ENCODE data around the gene EXOC8. TPM values are rescaled to one million over a fixed set of nuclear protein-coding genes. Genes with fewer than 3 reads are reported as not detected.
"Not testable (repeated sequence)": the region's sequence is repeated elsewhere in the genome, so short reads cannot be mapped to it uniquely, and the experiment has no call there.

Gene EXOC8
- total and polyA plus RNA-seq, 3 experiments from 2014 or later, result 3.0 to 16.9 (median 16.8) TPM

- H3K9me3 ChIP-seq (ENCODE audit: low read length); DNase-seq; H3K9me3 Mint-ChIP-seq; H3K27ac ChIP-seq (ENCODE audit: low read depth, low read length); H3K4me3 ChIP-seq (ENCODE audit: low read length); H3K4me3 Mint-ChIP-seq; POLR2A ChIA-PET; H3K27me3 ChIP-seq (ENCODE audit: insufficient read depth, low read length, poor library complexity, severe bottlenecking); H3K27me3 Mint-ChIP-seq; H3K4me1 ChIP-seq (ENCODE audit: insufficient read depth, low read length); H3K27ac Mint-ChIP-seq: not testable (repeated sequence)
- H3K36me3 ChIP-seq (ENCODE audit: insufficient read depth, low read length), result peaks cover 54% of the 10 kb centered on the region
- CTCF ChIA-PET, result interaction anchor here (0.7 to 1.4 kb wide), 3 partner anchors 9 to 32 kb away, joined by 3 to 5 read pairs (median 3); partner anchors contain the start of genes EXOC8 and SPRTN
- H3K4me1 Mint-ChIP-seq, result peaks cover 5 to 20% (median 9%) of the 10 kb centered on the region in 3 donors
- H3K36me3 Mint-ChIP-seq, result peaks cover 8 to 74% (median 21%) of the 10 kb centered on the region in 3 donors
These were observed 11.2 kb upstream of the EXOC8 start for GRCh38 chr1:231348856-231349255.

DNA sequence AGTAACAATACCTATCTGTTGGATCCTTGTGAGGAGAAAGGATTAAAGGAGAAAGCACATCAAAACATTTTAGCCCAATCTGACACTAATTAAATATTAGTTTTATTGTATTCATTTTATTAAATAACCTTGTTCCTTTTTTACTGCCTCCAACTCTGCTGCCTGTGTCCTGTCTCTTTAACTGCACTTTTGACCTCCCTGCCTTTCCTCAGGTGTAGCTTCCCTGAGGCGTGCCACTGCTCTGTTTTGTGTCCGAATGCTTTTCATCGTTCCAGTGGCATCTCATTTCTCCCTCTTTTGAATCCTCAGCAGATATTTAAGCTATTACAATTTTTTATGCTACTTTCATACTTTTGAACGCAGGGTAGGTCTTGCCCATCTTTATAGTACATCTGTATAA is 10.8 kb upstream of the EXOC8 start:
- CTCF ChIA-PET, result interaction anchor here (0.7 to 1.4 kb wide), 3 partner anchors 9 to 32 kb away, joined by 3 to 5 read pairs (median 3); partner anchors contain the start of genes EXOC8 and SPRTN
- Mint-ChIP-seq H3K27ac (no peak overlapping the region), H3K36me3 (peaks cover 8 to 76% (median 23%) of the 10 kb centered on the region in 3 donors), H3K27me3 (no peaks in the 10 kb centered on the region), H3K9me3 (no peaks in the 10 kb centered on the region), H3K4me3 (no peak overlapping the region), H3K4me1 (peaks cover 6 to 24% (median 14%) of the 10 kb centered on the region in 3 donors)
- POLR2A ChIA-PET, result no interaction called here
- DNase-seq, result no peak
- Histone ChIP-seq H3K36me3 (ENCODE audit: insufficient read depth, low read length) (peaks cover 57% of the 10 kb centered on the region), H3K27ac (ENCODE audit: low read depth, low read length) (no peak overlapping the region), H3K9me3 (ENCODE audit: low read length) (no peaks in the 10 kb centered on the region), H3K4me3 (ENCODE audit: low read length) (no peak overlapping the region), H3K4me1 (ENCODE audit: insufficient read depth, low read length) (no peaks in the 10 kb centered on the region), H3K27me3 (ENCODE audit: insufficient read depth, low read length, poor library complexity, severe bottlenecking) (no peaks in the 10 kb centered on the region)

DNA sequence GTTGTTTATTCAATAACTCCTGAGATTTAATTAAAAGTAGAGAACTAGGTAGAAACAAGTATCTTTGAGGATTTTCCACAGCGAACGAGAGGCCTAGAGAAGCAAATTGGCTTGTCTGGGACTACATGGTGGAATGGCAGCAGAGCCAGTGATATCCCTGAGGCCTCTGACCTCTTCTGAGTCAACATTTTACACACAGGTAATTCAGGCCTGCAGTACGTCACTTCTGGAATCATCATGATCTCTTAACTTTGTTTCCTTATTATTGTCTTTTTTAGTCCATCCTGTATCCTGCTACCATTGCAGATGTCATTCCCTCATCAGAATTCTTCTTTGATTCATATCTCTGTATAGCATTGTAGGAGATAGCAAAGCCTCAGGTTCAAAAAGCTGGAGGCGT is 10.3 kb upstream of the EXOC8 start:
- Mint-ChIP-seq H3K4me1 (peaks cover 6 to 25% (median 17%) of the 10 kb centered on the region in 3 donors), H3K9me3 (no peaks in the 10 kb centered on the region), H3K27me3 (no peaks in the 10 kb centered on the region), H3K36me3 (peaks cover 8 to 76% (median 21%) of the 10 kb centered on the region in 3 donors), H3K4me3 (no peak overlapping the region), H3K27ac (no peak overlapping the region)
- Histone ChIP-seq H3K27me3 (ENCODE audit: insufficient read depth, low read length, poor library complexity, severe bottlenecking) (no peaks in the 10 kb centered on the region), H3K27ac (ENCODE audit: low read depth, low read length) (no peak overlapping the region), H3K4me1 (ENCODE audit: insufficient read depth, low read length) (no peaks in the 10 kb centered on the region), H3K36me3 (ENCODE audit: insufficient read depth, low read length) (peaks cover 54% of the 10 kb centered on the region), H3K4me3 (ENCODE audit: low read length) (no peak overlapping the region), H3K9me3 (ENCODE audit: low read length) (no peaks in the 10 kb centered on the region)
- CTCF ChIA-PET, result interaction anchor here (1.4 kb wide), 1 partner anchor 31 kb away, joined by 3 read pairs; no protein-coding TSS in a partner anchor
- POLR2A ChIA-PET, result no interaction called here
- no peak for DNase-seq

DNA sequence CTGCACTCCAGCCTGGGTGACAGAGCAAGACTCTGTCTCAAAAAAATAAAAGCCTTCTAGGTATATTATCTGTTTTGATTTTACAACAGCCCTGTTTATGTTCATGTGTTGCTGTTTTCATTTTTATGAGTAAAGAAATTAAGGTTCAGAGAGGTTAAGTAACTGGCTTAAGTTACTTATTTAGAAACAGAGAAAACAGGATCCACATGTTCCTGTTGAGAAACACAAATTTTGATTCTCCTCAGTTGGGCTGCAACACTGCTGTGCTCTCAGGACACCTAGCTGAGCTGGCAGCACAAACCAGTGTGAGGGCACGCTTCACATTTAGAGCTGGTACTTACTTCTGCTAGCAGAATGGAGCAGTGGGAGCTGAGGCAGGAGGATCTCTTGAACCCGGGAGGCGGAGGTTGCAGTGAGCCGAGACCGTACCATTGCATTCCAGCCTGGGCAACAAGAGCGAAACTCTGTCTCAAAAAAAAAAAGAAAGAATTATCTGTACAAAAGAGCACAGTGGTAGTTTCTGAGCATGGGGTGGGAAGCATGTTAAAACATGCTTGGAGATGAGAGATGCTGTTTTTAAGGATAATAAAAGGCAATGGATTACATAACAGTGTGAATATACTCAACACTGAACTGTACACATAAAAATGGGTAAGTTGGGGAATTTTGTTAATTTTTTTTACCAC is 2.8 kb upstream of the EXOC8 start:
- Histone ChIP-seq H3K27me3 (ENCODE audit: insufficient read depth, low read length, poor library complexity, severe bottlenecking) (no peaks in the 10 kb centered on the region), H3K4me3 (ENCODE audit: low read length) (no peak overlapping the region), H3K27ac (ENCODE audit: low read depth, low read length) (no peak overlapping the region), H3K9me3 (ENCODE audit: low read length) (no peaks in the 10 kb centered on the region), H3K4me1 (ENCODE audit: insufficient read depth, low read length) (peaks cover 30% of the 10 kb centered on the region), H3K36me3 (ENCODE audit: insufficient read depth, low read length) (peaks cover 4% of the 10 kb centered on the region)
- no peak for DNase-seq
- peak overlapping the region in 1 of 8 donors; percentile 50 for H3K27ac Mint-ChIP-seq
- H3K4me3 Mint-ChIP-seq, result peak overlapping the region in 1 of 7 donors; percentile 20
- H3K9me3 Mint-ChIP-seq, result peaks cover 0 to 3% (median under 1%) of the 10 kb centered on the region in 5 donors
- CTCF ChIA-PET, result interaction anchor here (1.5 kb wide), 1 partner anchor 25 kb away, joined by 3 read pairs; no protein-coding TSS in a partner anchor
- H3K4me1 Mint-ChIP-seq, result peaks cover 46 to 73% (median 71%) of the 10 kb centered on the region in 3 donors
- H3K27me3 Mint-ChIP-seq, result peaks cover 0 to 8% of the 10 kb centered on the region in 2 donors
- POLR2A ChIA-PET, result no interaction called here
- H3K36me3 Mint-ChIP-seq, result peaks cover 8 to 63% (median 14%) of the 10 kb centered on the region in 3 donors

DNA sequence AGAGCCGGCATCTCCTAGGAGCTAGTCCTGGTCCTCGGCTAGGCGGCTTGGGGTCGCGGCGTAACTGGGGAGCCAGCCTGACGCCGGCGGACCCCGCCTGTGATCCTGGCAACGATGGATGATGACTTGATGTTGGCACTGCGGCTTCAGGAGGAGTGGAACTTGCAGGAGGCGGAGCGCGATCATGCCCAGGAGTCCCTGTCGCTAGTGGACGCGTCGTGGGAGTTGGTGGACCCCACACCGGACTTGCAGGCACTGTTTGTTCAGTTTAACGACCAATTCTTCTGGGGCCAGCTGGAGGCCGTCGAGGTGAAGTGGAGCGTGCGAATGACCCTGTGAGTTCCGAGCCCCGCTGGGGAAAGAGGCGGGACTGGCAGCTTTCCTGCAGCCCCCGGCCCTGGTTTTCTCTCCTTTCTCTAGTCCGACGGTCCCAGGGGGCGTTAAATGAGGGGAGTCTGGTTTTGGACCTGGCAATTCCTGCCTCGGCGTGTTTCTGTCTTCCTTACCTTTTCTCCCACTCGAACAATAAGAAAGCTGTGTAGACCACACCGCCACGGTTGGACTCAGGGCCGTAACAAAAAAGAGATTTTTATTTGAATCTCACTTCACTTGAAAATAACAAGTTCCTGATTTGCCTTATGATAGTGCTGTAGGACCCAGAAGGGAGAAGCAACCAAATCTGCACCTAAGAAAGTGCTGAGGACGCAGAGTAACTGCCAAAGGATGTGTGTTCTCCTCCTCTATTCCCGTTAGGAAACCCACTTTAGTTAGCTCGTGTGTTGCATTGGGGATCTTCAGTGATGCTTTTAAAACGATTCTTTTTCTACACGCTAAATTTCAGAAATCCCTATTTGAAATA is 847 bp upstream of the EXOC8 start, which contains the start of gene SPRTN:
SPRTN (plus strand) TSS at position 24 of the 859 bp plus-strand sequence; CDS start at position 115, 91 bp downstream.
- peak within 1 kb of the TSS; percentile 99 to 100 (median 100) for H3K27ac Mint-ChIP-seq
- H3K27ac ChIP-seq (ENCODE audit: low read depth, low read length), result peak within 1 kb of the TSS; percentile 99
- ChIA-PET CTCF (interaction anchor here (0.7 to 2.8 kb wide), 16 partner anchors 8 to 269 kb away, joined by 3 to 9 read pairs (median 3); partner anchors contain the start of gene TSNAX), POLR2A (interaction anchor here (0.6 to 2.4 kb wide), 10 partner anchors 13 to 274 kb away, joined by 3 to 25 read pairs (median 4); partner anchors contain the start of genes EGLN1, GNPAT and TSNAX)
- peak within 1 kb of the TSS; percentile 100 for H3K4me3 ChIP-seq (ENCODE audit: low read length)
- peaks cover 0 to 8% of the 10 kb centered on the region in 2 donors for H3K27me3 Mint-ChIP-seq
- peaks cover 0 to 3% (median 2%) of the 10 kb centered on the region in 5 donors for H3K9me3 Mint-ChIP-seq
- peaks cover 14 to 61% (median 15%) of the 10 kb centered on the region in 3 donors for H3K36me3 Mint-ChIP-seq
- H3K4me1 ChIP-seq (ENCODE audit: insufficient read depth, low read length), result peaks cover 48% of the 10 kb centered on the region
- H3K9me3 ChIP-seq (ENCODE audit: low read length), result no peaks in the 10 kb centered on the region
- H3K4me3 Mint-ChIP-seq, result peak within 1 kb of the TSS; percentile 98 to 100 (median 100)
- peaks cover 57 to 79% (median 77%) of the 10 kb centered on the region in 3 donors for H3K4me1 Mint-ChIP-seq
- no peaks in the 10 kb centered on the region for H3K27me3 ChIP-seq (ENCODE audit: insufficient read depth, low read length, poor library complexity, severe bottlenecking)
- H3K36me3 ChIP-seq (ENCODE audit: insufficient read depth, low read length), result peaks cover 2% of the 10 kb centered on the region
- DNase-seq, result no peak

GRCh38 chr1:231337043-231337471 is 595 bp downstream of the EXOC8 start:
- peaks cover 67 to 85% (median 84%) of the 10 kb centered on the region in 3 donors for H3K4me1 Mint-ChIP-seq
- no peaks in the 10 kb centered on the region for H3K36me3 ChIP-seq (ENCODE audit: insufficient read depth, low read length)

More at GRCh38 chr1:231337043-231337471, 595 bp downstream of the EXOC8 start:
- Mint-ChIP-seq H3K36me3 (peaks cover 13 to 59% (median 19%) of the 10 kb centered on the region in 3 donors), H3K4me3 (peak overlapping the region; percentile 98 to 100 (median 100)), H3K9me3 (peaks cover 0 to 3% (median 2%) of the 10 kb centered on the region in 5 donors), H3K27me3 (peaks cover 0 to 8% of the 10 kb centered on the region in 2 donors), H3K27ac (peak overlapping the region; percentile 99 to 100 (median 100))
- peak overlapping the region; percentile 100 for H3K4me3 ChIP-seq (ENCODE audit: low read length)
- no peak for DNase-seq
- CTCF ChIA-PET, result interaction anchor here (1.0 to 2.8 kb wide), 4 partner anchors 20 to 269 kb away, joined by 3 to 9 read pairs (median 5); no protein-coding TSS in a partner anchor
- H3K27ac ChIP-seq (ENCODE audit: low read depth, low read length), result peak overlapping the region; percentile 99
- no peaks in the 10 kb centered on the region for H3K9me3 ChIP-seq (ENCODE audit: low read length)
- POLR2A ChIA-PET, result interaction anchor here (1.0 to 2.4 kb wide), 4 partner anchors 84 to 193 kb away, joined by 4 to 25 read pairs (median 14); partner anchors contain the start of genes EGLN1, GNPAT and TSNAX
- H3K27me3 ChIP-seq (ENCODE audit: insufficient read depth, low read length, poor library complexity, severe bottlenecking), result no peaks in the 10 kb centered on the region
- H3K4me1 ChIP-seq (ENCODE audit: insufficient read depth, low read length), result peaks cover 56% of the 10 kb centered on the region

Measured in CD8-positive, alpha-beta memory T cell (primary cell).